Measurements from ENCODE around the gene KRTAP6-2. TPM values are rescaled to one million over a fixed set of nuclear protein-coding genes. Genes with fewer than 3 reads are reported as not detected.

Gene KRTAP6-2
- total and polyA plus RNA-seq, 2 experiments from 2014 or later, result not detected

DNA sequence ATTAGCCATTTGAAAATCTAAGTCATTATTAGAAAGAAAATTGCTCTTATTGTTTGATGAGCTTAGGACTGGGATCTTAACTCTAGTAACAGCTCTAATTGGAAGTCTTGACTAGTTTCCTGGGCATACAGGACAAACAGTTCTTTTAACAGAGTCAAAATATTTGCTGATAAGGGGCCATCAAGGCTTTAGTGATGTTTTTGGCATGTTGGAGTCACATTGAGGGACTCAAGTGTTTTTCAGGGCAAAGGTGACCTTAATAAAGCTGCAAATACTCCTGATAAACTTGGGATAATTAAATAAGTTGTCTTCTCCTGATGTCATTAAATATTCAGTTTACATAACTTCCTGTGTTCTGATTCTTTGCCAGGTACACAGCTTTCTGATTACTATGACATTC, 31.1 kb downstream of the KRTAP6-2 start:
- H3K4me3 ChIP-seq, result no peak overlapping the region
- Mint-ChIP-seq H3K4me3 (no peak overlapping the region), H3K27me3 (ENCODE audit: insufficient read depth, low read depth, poor library complexity) (no peaks in the 10 kb centered on the region), H3K9me3 (no peaks in the 10 kb centered on the region), H3K4me1 (no peaks in the 10 kb centered on the region; the same call in 2 of the 3 replicates), H3K36me3 (ENCODE audit: low read depth) (no peaks in the 10 kb centered on the region), H3K27ac (no peak overlapping the region)
- no peaks in the 10 kb centered on the region for H3K4me1 ChIP-seq (ENCODE audit: insufficient read depth)
- TF ChIP-seq ZNF114 (CRISPR knock-in tag; IDR thresholded peaks at IDR 0.05) (no peak), STAT1 (IDR thresholded peaks at IDR 0.05; ENCODE audit: unreplicated experiment) (no peak), CTCF (conservative IDR thresholded peaks at IDR 0.05; ENCODE audit: low read depth in 2 of 2) (no peak), JUNB (IDR thresholded peaks at IDR 0.05; ENCODE audit: unreplicated experiment) (no peak), REST (IDR thresholded peaks at IDR 0.05; ENCODE audit: unreplicated experiment) (no peak), ETS1 (IDR thresholded peaks at IDR 0.05) (no peak)
- no peak overlapping the region for H3K27ac ChIP-seq (ENCODE audit: low read depth)
- H3K9me2 ChIP-seq (ENCODE audit: insufficient read depth), result peaks cover 7% of the 10 kb centered on the region
- H3K27me3 ChIP-seq (ENCODE audit: insufficient read depth), result no peaks in the 10 kb centered on the region
- DNase-seq (ENCODE audit: low spot score), result no peak
- H3F3A ChIP-seq (replicated peaks; ENCODE audit: low read depth), result no peaks in the 10 kb centered on the region
- no peaks in the 10 kb centered on the region for H4K20me1 ChIP-seq (replicated peaks; ENCODE audit: insufficient read depth)
- no peak for ATAC-seq
- H2AFZ ChIP-seq, result no peak overlapping the region
- H3K36me3 ChIP-seq (ENCODE audit: insufficient read depth), result no peaks in the 10 kb centered on the region
- no peaks in the 10 kb centered on the region for H3K79me2 ChIP-seq (replicated peaks; ENCODE audit: insufficient read depth)
- H3K4me2 ChIP-seq, result no peak overlapping the region

GRCh38 chr21:30563630-30564029, 35.1 kb downstream of the KRTAP6-2 start:
- Histone ChIP-seq H3K4me1 (ENCODE audit: insufficient read depth) (no peaks in the 10 kb centered on the region), H3K4me3 (no peak overlapping the region), H3K27ac (ENCODE audit: low read depth) (no peak overlapping the region), H3K4me2 (no peak overlapping the region), H4K20me1 (replicated peaks; ENCODE audit: insufficient read depth) (no peaks in the 10 kb centered on the region), H3K9me2 (ENCODE audit: insufficient read depth) (no peaks in the 10 kb centered on the region), H3K36me3 (ENCODE audit: insufficient read depth) (no peaks in the 10 kb centered on the region), H3K27me3 (ENCODE audit: insufficient read depth) (no peaks in the 10 kb centered on the region), H2AFZ (no peak overlapping the region), H3K79me2 (replicated peaks; ENCODE audit: insufficient read depth) (no peaks in the 10 kb centered on the region), H3F3A (replicated peaks; ENCODE audit: low read depth) (no peaks in the 10 kb centered on the region)
- H3K27ac Mint-ChIP-seq, result no peak overlapping the region
- ATAC-seq, result no peak
- no peak overlapping the region for H3K4me3 Mint-ChIP-seq
- no peaks in the 10 kb centered on the region for H3K9me3 Mint-ChIP-seq
- DNase-seq (ENCODE audit: low spot score), result no peak
- no peaks in the 10 kb centered on the region for H3K36me3 Mint-ChIP-seq (ENCODE audit: low read depth)
- no peaks in the 10 kb centered on the region for H3K27me3 Mint-ChIP-seq (ENCODE audit: insufficient read depth, low read depth, poor library complexity)
- no peaks in the 10 kb centered on the region for H3K4me1 Mint-ChIP-seq
- TF ChIP-seq CTCF (conservative IDR thresholded peaks at IDR 0.05; ENCODE audit: low read depth in 2 of 2), result no peak
- TF ChIP-seq, protein P1, sequence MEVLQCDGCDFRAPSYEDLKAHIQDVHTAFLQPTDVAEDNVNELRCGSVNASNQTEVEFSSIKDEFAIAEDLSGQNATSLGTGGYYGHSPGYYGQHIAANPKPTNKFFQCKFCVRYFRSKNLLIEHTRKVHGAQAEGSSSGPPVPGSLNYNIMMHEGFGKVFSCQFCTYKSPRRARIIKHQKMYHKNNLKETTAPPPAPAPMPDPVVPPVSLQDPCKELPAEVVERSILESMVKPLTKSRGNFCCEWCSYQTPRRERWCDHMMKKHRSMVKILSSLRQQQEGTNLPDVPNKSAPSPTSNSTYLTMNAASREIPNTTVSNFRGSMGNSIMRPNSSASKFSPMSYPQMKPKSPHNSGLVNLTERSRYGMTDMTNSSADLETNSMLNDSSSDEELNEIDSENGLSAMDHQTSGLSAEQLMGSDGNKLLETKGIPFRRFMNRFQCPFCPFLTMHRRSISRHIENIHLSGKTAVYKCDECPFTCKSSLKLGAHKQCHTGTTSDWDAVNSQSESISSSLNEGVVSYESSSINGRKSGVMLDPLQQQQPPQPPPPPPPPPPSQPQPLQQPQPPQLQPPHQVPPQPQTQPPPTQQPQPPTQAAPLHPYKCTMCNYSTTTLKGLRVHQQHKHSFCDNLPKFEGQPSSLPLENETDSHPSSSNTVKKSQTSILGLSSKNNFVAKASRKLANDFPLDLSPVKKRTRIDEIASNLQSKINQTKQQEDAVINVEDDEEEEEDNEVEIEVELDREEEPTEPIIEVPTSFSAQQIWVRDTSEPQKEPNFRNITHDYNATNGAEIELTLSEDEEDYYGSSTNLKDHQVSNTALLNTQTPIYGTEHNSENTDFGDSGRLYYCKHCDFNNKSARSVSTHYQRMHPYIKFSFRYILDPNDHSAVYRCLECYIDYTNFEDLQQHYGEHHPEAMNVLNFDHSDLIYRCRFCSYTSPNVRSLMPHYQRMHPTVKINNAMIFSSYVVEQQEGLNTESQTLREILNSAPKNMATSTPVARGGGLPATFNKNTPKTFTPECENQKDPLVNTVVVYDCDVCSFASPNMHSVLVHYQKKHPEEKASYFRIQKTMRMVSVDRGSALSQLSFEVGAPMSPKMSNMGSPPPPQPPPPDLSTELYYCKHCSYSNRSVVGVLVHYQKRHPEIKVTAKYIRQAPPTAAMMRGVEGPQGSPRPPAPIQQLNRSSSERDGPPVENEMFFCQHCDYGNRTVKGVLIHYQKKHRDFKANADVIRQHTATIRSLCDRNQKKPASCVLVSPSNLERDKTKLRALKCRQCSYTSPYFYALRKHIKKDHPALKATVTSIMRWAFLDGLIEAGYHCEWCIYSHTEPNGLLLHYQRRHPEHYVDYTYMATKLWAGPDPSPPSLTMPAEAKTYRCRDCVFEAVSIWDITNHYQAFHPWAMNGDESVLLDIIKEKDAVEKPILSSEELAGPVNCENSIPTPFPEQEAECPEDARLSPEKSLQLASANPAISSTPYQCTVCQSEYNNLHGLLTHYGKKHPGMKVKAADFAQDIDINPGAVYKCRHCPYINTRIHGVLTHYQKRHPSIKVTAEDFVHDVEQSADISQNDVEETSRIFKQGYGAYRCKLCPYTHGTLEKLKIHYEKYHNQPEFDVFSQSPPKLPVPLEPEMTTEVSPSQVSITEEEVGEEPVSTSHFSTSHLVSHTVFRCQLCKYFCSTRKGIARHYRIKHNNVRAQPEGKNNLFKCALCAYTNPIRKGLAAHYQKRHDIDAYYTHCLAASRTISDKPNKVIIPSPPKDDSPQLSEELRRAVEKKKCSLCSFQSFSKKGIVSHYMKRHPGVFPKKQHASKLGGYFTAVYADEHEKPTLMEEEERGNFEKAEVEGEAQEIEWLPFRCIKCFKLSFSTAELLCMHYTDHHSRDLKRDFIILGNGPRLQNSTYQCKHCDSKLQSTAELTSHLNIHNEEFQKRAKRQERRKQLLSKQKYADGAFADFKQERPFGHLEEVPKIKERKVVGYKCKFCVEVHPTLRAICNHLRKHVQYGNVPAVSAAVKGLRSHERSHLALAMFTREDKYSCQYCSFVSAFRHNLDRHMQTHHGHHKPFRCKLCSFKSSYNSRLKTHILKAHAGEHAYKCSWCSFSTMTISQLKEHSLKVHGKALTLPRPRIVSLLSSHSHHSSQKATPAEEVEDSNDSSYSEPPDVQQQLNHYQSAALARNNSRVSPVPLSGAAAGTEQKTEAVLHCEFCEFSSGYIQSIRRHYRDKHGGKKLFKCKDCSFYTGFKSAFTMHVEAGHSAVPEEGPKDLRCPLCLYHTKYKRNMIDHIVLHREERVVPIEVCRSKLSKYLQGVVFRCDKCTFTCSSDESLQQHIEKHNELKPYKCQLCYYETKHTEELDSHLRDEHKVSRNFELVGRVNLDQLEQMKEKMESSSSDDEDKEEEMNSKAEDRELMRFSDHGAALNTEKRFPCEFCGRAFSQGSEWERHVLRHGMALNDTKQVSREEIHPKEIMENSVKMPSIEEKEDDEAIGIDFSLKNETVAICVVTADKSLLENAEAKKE (CRISPR knock-in tag; IDR thresholded peaks at IDR 0.05), result no peak

All from GM23338 (cell line).